ENCODE results near the gene NKAIN1.

The NKAIN1 gene

GRCh38 chr1:31232689-31233088 is 7.0 kb downstream of the NKAIN1 start:
- DNase-seq (ENCODE audit: low read depth): no peak

DNA sequence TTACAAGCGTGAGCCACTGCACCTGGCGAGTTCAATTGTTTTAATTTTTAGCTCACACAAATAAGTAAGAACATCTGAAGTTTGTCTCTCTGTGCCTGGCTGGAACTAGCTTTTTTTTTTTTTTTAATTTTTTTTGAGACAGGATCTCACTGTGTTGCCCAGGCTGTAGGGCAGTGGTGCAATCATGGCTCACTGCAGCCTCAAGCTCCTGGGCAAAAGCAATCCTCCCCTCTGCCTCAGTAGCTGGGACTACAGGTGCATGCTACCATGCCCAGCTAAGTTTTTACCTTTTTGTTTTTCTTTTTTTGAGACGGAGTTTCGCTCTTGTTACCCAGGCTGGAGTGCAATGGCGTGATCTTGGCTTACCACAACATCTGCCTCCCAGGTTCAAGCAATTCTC is 7.9 kb downstream of the NKAIN1 start:
- DNase-seq (ENCODE audit: low read depth): no peak

GRCh38 chr1:31230378-31230777 is 9.3 kb downstream of the NKAIN1 start:
- no peak for DNase-seq (ENCODE audit: low read depth)

DNA sequence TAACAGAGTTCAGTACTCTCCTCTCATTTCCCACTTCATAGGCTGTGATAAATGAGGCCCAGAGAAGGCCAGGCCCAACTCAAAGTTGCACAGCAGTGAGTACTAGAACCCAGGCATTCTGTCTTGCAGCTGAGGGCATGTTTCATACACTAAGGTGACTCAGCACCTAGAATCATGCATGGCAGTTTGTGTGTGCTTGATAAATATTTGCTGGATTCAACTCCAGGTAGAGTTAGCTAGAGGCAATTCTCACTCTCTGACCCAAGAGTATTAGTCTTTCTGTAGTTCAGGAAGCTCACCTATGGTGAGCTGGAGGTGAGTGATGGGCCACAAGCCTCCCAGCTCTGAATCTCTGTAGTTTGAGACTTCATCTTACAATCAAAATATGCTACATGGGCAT is 10.7 kb downstream of the NKAIN1 start:
- DNase-seq (ENCODE audit: low read depth): no peak

DNA sequence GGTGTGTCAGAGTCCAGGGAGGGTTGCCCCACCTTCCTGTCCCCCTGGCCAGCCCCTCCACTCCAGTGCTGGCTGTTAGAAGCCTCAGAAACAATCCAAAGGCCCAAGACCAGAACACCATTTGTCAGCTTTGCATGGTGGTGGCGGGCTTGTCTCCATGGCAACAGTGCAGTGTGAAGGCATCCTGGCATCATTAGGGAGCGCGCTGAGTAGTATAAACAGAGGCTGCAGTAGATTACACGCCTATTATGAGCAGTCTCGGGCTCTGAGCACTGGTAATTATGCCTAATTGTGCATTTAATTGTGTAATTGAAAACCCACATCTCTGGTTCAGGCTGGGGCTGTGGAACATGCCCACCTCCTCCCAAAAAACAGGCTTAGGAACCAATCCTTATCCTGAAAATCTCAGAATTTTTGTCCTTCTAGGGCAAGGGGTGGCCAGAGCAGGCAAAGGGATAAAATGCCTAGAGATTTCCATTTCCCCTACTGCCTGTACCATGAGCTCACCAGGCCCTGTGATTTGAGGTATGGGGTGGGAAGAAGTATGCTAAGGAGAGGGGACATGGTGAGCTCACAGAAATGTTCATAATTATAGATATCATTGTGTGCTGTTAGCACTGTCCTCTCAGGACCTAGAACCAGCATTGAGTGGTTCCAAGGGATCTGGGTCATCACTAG is 11.7 kb downstream of the NKAIN1 start:
- no peak for DNase-seq (ENCODE audit: low read depth)

DNA sequence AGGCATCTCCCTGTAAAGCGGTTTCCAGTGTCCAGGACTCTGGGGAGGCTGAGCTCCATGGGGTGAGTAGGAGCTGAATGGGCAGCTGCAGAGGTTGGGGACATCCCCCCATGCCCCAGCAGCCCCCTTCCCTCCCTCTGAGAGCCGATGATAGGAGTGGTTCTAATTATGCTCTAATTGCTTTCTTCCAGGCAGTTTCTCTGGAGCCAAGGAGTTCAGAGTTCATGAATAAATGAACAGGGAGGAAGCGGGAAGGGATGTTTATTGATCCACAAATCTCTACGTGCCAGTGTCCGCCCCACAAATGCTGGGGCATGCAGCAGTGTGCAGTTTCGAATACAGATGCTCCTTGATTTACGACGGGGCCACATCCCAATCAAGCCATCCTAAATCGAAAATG is 15.6 kb downstream of the NKAIN1 start:
- no peak for DNase-seq (ENCODE audit: low read depth)

- no peak for DNase-seq (ENCODE audit: low read depth)
Measured at GRCh38 chr1:31222176-31222575, 17.5 kb downstream of the NKAIN1 start.

DNA sequence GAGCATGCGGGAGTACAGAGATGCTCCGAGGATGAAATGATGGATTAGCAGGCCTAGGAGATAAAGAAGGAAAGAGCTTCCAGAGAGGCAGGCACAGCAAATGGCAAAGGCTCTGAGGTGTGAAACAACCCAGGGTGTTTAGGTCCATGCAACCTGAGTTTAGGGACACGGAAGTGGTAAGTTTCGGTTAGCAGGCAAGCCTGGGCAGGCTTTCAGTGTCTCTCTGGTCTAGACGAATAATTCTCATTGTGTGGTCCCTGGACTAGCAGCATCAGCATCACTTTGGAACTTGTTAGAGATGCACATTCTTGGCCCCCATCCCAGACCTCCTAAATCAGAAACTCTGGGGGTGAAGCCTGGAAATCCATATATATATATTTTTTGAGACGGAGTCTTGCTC is 18.6 kb downstream of the NKAIN1 start:
- DNase-seq (ENCODE audit: low read depth): no peak

- no peak for DNase-seq (ENCODE audit: low read depth)
Measured at GRCh38 chr1:31219489-31219888, 20.2 kb downstream of the NKAIN1 start.

GRCh38 chr1:31218705-31219104 is 21.0 kb downstream of the NKAIN1 start:
- no peak for DNase-seq (ENCODE audit: low read depth)

DNA sequence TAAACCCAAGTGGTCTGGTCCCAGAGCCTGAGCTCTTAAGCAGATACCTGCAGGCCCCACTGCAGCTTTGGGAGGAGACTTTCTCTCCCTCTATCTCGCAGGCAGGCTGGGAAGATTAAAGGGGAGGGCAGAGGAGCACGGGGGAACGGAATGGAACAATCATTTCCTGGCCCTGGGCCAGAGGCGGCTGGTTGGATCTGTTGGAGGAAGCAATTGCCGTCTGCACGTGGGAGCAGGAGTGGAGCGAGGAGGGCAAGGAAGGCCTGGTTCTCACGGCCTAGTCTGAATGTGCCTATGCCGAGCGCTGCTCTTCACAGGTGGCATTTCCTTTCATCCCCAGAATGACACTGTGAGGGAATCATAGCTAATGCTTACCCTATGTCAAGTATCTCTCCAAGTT is 23.7 kb downstream of the NKAIN1 start:
- DNase-seq (ENCODE audit: low read depth): no peak

GRCh38 chr1:31215065-31215570 is 24.6 kb downstream of the NKAIN1 start:
- DNase-seq (ENCODE audit: low read depth): no peak

- no peak for DNase-seq (ENCODE audit: low read depth)
Measured at GRCh38 chr1:31214316-31215064, 25.2 kb downstream of the NKAIN1 start.

DNA sequence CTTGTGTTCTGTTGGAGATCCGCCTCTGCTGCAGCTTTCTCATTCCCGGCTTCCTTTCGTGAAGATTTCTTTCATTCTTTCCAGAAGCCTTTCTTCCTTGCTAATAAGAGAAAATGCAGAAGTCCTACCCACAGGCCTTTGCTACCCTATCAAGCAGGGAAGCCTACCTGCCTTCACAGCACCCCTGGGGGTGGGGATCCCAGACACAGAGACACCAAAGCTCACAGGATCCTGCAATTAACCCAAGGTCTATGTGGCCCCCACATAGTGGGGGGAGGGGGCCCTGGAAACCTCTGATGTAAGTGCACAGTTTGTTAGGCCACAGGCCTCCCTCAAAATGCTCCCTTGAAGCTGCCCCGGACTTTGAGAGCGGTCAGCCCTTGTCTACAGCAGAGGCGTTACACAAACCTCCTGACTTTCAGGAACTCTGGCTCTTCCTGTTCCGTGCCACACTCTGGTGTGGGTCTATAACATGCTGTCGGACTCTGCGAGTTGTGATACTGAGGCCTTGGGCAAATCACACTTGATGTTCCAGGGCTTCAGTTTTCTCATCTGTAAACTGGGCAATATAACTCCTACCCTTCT is 31.2 kb downstream of the NKAIN1 start:
- DNase-seq (ENCODE audit: low read depth): no peak

GRCh38 chr1:31207569-31207968 is 32.1 kb downstream of the NKAIN1 start:
- DNase-seq (ENCODE audit: low read depth): no peak

- no peak for DNase-seq (ENCODE audit: low read depth)
Measured at GRCh38 chr1:31207046-31207445, 32.6 kb downstream of the NKAIN1 start.

- DNase-seq (ENCODE audit: low read depth): no peak
Measured at GRCh38 chr1:31203215-31203614, 36.5 kb downstream of the NKAIN1 start.

DNA sequence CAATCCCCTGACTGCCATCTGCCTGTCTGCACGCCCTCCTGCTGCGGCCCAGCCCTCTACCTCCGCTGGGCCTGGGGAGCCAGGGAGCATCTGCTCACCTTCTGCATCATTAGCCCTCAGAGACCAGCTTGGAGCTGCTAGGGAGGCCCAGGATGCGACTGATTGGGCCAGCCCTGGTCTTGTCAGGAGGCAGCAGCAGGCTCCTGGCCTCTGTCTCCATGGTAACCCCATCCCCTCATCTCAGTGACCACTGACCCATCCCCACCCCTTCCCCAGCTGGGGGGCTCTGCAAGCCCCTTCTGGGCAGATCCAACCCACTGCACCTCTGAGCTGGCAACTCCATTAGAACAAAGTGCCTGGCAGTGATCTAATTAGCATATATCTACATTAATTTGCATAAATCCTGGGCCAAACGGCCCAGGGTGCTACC is 37.7 kb downstream of the NKAIN1 start:
- DNase-seq (ENCODE audit: low read depth): no peak

DNA sequence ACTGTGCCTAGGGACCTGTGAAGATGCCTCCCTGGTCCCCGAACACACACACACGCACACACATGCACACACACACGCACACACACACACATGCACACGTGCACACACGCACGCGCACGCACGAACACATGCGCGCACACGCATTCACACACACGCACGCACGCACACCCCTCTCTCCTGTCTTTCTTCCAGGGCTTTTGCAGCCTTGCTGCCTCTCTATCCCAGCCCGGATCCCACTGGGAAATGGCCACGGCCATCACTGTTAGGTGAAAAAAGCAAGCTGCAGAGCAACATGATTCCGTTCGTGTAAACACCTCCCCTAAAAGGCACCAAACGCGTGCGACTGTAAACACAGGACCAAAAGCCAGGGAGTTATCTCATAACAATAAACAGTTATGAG is 39.7 kb downstream of the NKAIN1 start:
- DNase-seq (ENCODE audit: low read depth): no peak

- DNase-seq (ENCODE audit: low read depth): no peak
Measured at GRCh38 chr1:31199236-31199790, 40.4 kb downstream of the NKAIN1 start.

- DNase-seq (ENCODE audit: low read depth): no peak
Measured at GRCh38 chr1:31198600-31198999, 41.1 kb downstream of the NKAIN1 start.

- no peak for DNase-seq (ENCODE audit: low read depth)
Measured at GRCh38 chr1:31198150-31198549, 41.5 kb downstream of the NKAIN1 start.

DNA sequence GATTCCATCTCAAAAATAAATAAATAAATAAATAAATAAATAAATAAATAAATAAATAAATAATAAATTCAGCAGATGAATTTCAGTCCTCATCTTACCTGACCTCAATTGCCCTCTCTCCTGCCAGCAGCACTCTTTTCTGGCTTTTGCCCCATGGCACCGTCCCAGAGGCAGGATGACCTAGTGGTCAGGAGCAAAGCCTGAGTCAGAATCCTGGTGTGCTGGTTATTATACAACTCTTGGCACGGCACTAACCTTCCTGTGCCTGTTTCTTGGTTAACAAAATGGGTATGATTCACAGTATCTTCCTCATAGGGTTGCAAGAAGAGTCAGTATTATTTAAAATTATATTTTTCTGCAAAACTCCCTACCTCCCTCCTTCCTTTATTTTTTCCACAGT is 43.0 kb downstream of the NKAIN1 start:
- no peak for DNase-seq (ENCODE audit: low read depth)

Data from stimulated activated CD8-positive, alpha-beta memory T cell treated with anti-CD3 and anti-CD28 coated beads, Interleukin-12 subunit alpha, Interleukin-12 subunit beta, amount 100 ng/mL, for 1 hour (primary cell).